Esophagus squamous epithelium (tissue), 5 donors: ENCODE results near the gene OVCH2. TPM values are rescaled to one million over a fixed set of nuclear protein-coding genes. Genes with fewer than 3 reads are reported as not detected.

Experiments
- DNase-seq: peaks from one replicate; lab custom pipeline; 2025; lab: John Stamatoyannopoulos, UW
- H3K27ac ChIP-seq, 4 donors: fragments of 200-600 bp; sonication (generic); one replicate each; pipeline ENCODE4 v1.5.1; 2016 to 2019; ENCODE audit warnings: mild to moderate bottlenecking in 1 of 4
- H3K27me3 ChIP-seq, 4 donors: fragments of 200-600 bp; sonication (generic); 1 replicate in 3 of 4; 2 replicates in 1 of 4; pipeline versions ENCODE4 v1.5.1 to v1.6.0; 2017 to 2021; ENCODE audit warnings: antibody characterized with exemption in 1 of 4
- H3K36me3 ChIP-seq, 3 donors: fragments of 200-600 bp; sonication (generic); one replicate each; pipeline ENCODE4 v1.5.1; 2016 to 2019
- H3K4me1 ChIP-seq, 3 donors: fragments of 200-600 bp; sonication (generic); one replicate each; pipeline ENCODE4 v1.5.1; 2017 to 2019
- H3K4me3 ChIP-seq, 4 donors: fragments of 200-600 bp; sonication (generic); 1 replicate in 3 of 4; 2 replicates in 1 of 4; pipeline ENCODE4 v1.5.1; 2016 to 2019; ENCODE audit warnings: mild to moderate bottlenecking in 2 of 4, moderate library complexity in 1 of 4
- H3K9me3 ChIP-seq, 3 donors: fragments of 200-600 bp; sonication (generic); one replicate each; pipeline ENCODE4 v1.5.1; 2016 to 2019
- POLR2A ChIP-seq, 4 donors: fragments of 450-650 bp; IDR thresholded peaks; one replicate each; pipeline ENCODE4 v1.6.1; 2017; ENCODE audit warnings: antibody characterized with exemption in 4 of 4, mild to moderate bottlenecking in 4 of 4, moderate library complexity in 3 of 4
- WGBS, 2 donors: methylation state at CpG; one replicate each; pipeline ENCODE4 v1.1.5; 2018; 5-methylcytosine and 5-hydroxymethylcytosine counted together
- intact Hi-C: fragments of 100-400 bp; cut with DNase I; formaldehyde crosslinking; loops from one replicate; pipeline ENCODE4 v1.15.0; 2022
- total RNA-seq, 4 donors: library from RNA; depleted of rRNA; stranded (reverse); fragments of >200 nt; gene quantifications; one replicate each; pipeline ENCODE4 v1.1.0, GENCODE V29; 2016
- TF ChIP-seq, protein P1 (sequence below), 6 experiments: fragments of 450-650 bp in 4 of 6; fragments of 200-600 bp in 2 of 6; sonication (generic) in 2 of 6; IDR thresholded peaks; one replicate each; pipeline ENCODE4 v1.5.1; 2016 to 2019; ENCODE audit warnings: antibody characterized with exemption in 6 of 6, mild to moderate bottlenecking in 4 of 6, moderate library complexity in 4 of 6
- donor health status: DM: yes; HTN: yes; CAD: no.

Gene OVCH2
- total RNA-seq, 4 donors from 2014 or later: 0.21 to 2.1 TPM; not detected in 2

GRCh38 chr11:7672960-7673723 is 33.1 kb downstream of the OVCH2 start, which contains the start of gene CYB5R2:
Gene CYB5R2, minus strand, starts transcription at chr11:7673500. Its CDS starts 675 bp downstream, at chr11:7672825.
- peaks cover 18 to 77% (median 18%) of the 10 kb centered on the region in 3 donors for H3K4me1 ChIP-seq
- H3K27ac ChIP-seq: peak within 1 kb of the TSS; percentile 77 to 90 (median 83)

DNA sequence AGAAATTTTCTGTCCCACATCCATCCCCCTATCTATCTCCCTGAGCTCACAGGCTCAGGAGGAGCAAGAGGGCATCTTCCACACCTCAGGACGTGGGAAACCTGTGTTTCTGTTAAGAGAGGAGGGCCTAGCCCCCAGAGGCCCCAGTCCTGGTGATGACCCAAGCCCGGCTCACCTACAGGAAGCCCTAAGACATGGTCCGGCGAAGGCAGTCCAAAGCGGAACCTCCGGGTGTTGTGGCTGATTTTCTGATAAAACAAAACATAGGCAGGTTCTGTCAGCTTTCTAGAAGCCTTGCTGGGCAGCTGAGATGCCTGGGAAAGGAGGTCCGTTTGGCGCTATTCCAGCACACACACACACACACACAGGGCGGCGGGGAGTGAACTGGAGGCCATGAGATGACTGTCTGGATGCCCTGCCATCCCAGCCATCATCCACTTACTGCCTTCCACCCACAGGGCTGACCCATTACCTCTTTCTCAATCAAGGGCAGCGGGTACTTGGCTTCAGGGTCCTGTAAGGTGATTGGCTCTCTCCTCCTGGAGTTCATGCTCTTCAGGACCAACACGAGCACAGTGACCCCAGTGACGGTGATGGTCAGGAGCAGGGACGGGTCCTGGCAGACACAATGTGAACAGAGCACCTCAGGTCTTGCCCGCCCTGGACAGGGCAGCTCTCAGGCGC is 33.9 kb downstream of the OVCH2 start:
- intact Hi-C loops: no loop called here

More at GRCh38 chr11:7672960-7673723, 33.1 kb downstream of the OVCH2 start, which contains the start of gene CYB5R2:
- Histone ChIP-seq H3K4me3 (peak within 1 kb of the TSS; percentile 46 to 75 (median 63)), H3K9me3 (no peaks in the 10 kb centered on the region), H3K36me3 (peaks cover 0 to 6% (median 0%) of the 10 kb centered on the region in 3 donors), H3K27me3 (peaks cover 0 to 40% (median 0%) of the 10 kb centered on the region in 4 donors)
- intact Hi-C loops: no loop called here
- TF ChIP-seq, protein P1, sequence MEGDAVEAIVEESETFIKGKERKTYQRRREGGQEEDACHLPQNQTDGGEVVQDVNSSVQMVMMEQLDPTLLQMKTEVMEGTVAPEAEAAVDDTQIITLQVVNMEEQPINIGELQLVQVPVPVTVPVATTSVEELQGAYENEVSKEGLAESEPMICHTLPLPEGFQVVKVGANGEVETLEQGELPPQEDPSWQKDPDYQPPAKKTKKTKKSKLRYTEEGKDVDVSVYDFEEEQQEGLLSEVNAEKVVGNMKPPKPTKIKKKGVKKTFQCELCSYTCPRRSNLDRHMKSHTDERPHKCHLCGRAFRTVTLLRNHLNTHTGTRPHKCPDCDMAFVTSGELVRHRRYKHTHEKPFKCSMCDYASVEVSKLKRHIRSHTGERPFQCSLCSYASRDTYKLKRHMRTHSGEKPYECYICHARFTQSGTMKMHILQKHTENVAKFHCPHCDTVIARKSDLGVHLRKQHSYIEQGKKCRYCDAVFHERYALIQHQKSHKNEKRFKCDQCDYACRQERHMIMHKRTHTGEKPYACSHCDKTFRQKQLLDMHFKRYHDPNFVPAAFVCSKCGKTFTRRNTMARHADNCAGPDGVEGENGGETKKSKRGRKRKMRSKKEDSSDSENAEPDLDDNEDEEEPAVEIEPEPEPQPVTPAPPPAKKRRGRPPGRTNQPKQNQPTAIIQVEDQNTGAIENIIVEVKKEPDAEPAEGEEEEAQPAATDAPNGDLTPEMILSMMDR (IDR thresholded peaks at IDR 0.05): no peak
- TF ChIP-seq POLR2A (IDR thresholded peaks at IDR 0.05): peak in 1 of 4 donors; percentile 54
- WGBS, 2 donors: 40% methylated on average over 1 of the region's 40 CpGs; no CpG with 5 or more reads in 1 of the 2 donors
- DNase-seq: no peak

DNA sequence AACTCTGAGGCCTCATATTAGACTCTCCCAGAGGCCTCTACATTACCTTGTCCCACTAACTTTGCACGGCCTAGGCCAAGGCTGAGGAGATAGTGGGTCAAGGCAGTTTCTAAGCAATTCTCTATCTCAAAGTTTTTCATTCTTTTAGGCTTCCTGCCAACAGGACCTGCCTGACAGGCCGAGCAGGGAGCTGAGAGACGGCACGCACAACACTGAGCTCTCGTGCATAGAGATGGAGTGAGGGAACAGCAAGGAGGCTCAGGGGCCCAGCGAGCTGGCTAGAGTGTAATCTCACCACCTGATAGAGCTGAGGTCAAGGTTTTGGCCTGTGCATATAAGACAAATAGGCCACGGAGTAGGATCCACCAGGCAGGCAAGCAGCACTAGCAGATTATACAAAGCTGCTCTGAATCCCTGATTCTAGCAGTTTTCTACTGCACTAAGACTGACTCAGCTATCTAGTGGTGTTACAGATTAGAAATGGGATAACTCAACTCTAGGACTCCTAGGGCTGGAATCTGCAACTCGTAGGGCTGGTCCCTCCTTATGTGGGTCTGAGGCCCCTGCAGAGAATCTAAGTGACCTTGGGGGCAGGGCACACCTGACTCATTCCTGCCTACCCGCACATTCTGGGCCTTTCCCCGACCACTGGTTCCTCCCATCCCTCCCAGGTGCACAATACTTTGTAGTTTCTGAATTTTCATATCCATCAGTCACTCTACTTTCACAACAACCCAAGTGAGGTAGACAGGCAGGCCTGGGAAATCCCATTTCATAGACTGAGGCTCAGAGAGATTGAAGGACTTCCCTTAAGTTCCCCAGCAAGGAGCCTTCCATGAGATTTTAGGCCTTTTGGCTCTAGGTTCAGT is 34.7 kb downstream of the OVCH2 start:
- H3K4me1 ChIP-seq: peaks cover 13 to 76% (median 18%) of the 10 kb centered on the region in 3 donors
- H3K36me3 ChIP-seq: peaks cover 0 to 19% (median 0%) of the 10 kb centered on the region in 3 donors
- DNase-seq: no peak
- intact Hi-C loops: no loop called here
- peak overlapping the region; percentile 37 to 90 (median 83) for H3K27ac ChIP-seq
- no peak overlapping the region for H3K4me3 ChIP-seq
- 51 to 52% methylated on average over 7 to 9 of the region's 10 CpGs for WGBS, 2 donors
- H3K27me3 ChIP-seq: peaks cover 0 to 40% (median 0%) of the 10 kb centered on the region in 4 donors
- no peaks in the 10 kb centered on the region for H3K9me3 ChIP-seq
- TF ChIP-seq, protein P1 (IDR thresholded peaks at IDR 0.05): no peak

More for the DNA sequence above, 33.9 kb downstream of the OVCH2 start:
- WGBS, 2 donors: 86 to 88% methylated on average over 8 to 11 of the region's 16 CpGs
- Histone ChIP-seq H3K9me3 (no peaks in the 10 kb centered on the region), H3K36me3 (peaks cover 0 to 13% (median 0%) of the 10 kb centered on the region in 3 donors), H3K4me3 (peak overlapping the region in 2 of 4 donors; percentile 68 to 75), H3K4me1 (peaks cover 18 to 79% (median 18%) of the 10 kb centered on the region in 3 donors), H3K27me3 (peaks cover 0 to 40% (median 0%) of the 10 kb centered on the region in 4 donors), H3K27ac (peak overlapping the region; percentile 77 to 90 (median 83))
- no peak for TF ChIP-seq POLR2A (IDR thresholded peaks at IDR 0.05)
- TF ChIP-seq, protein P1 (IDR thresholded peaks at IDR 0.05): no peak
- no peak for DNase-seq

DNA sequence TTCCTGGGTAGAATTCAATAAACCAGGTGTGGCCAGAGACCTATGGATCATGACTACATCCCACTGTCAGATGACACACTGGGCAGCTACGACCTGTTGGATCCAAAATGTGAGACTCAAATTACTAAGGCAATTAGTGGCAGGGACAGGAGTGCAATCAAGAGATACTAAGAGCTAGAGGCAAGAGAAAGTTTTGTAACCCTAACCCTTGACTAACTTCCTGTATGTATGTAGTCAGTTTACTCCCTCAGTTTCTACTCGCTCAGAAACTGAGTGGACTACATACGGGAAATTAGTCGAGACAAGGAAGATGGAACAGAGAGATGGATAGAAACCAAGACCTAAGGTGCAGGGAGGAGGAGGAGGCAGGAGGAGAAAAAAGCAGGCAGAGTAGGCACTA is 35.6 kb downstream of the OVCH2 start:
- H3K4me1 ChIP-seq: peaks cover 9 to 85% (median 18%) of the 10 kb centered on the region in 3 donors
- 39 to 55% methylated on average over 3 to 4 of the region's 4 CpGs for WGBS, 2 donors
- peak overlapping the region; percentile 37 to 90 (median 83) for H3K27ac ChIP-seq
- peaks cover 0 to 40% (median 0%) of the 10 kb centered on the region in 4 donors for H3K27me3 ChIP-seq
- no peak for DNase-seq
- no peaks in the 10 kb centered on the region for H3K9me3 ChIP-seq
- intact Hi-C loops: no loop called here
- H3K36me3 ChIP-seq: peaks cover 0 to 26% (median 0%) of the 10 kb centered on the region in 3 donors
- TF ChIP-seq POLR2A (IDR thresholded peaks at IDR 0.05): no peak
- TF ChIP-seq, protein P1 (IDR thresholded peaks at IDR 0.05): no peak
- no peak overlapping the region for H3K4me3 ChIP-seq
